Nephron (organoid): ENCODE results near the gene SDF4.
A peak's percentile ranks its signal among the peaks of the same experiment; 100 is the strongest.

Experiments
- H3K27ac Mint-ChIP-seq, 3 experiments: 2 replicates each; pipeline ENCODE4 v1.8.0; 2020; ENCODE audit warnings: mixed read lengths in 3 of 3, mild to moderate bottlenecking in 2 of 3, moderate library complexity in 1 of 3
- H3K27me3 Mint-ChIP-seq: 2 replicates; pipeline ENCODE4 v1.8.0; 2021; ENCODE audit warnings: low read depth, mild to moderate bottlenecking, moderate library complexity, mixed read lengths
- H3K36me3 Mint-ChIP-seq: 2 replicates; pipeline ENCODE4 v1.8.0; 2020; ENCODE audit warnings: low read depth, mixed read lengths
- H3K4me1 Mint-ChIP-seq: 2 replicates; pipeline ENCODE4 v1.8.0; 2020; ENCODE audit warnings: mixed read lengths
- H3K4me3 Mint-ChIP-seq, 3 experiments: 2 replicates each; pipeline ENCODE4 v1.8.0; 2020; ENCODE audit warnings: mild to moderate bottlenecking in 3 of 3, mixed read lengths in 3 of 3, moderate library complexity in 2 of 3
- H3K9me3 Mint-ChIP-seq: 2 replicates; pipeline ENCODE4 v1.8.0; 2020; ENCODE audit warnings: mixed read lengths
- CTCF ChIP-seq, 3 experiments: fragments of 200-600 bp; sonication (generic); IDR thresholded peaks; one replicate each; pipeline ENCODE4 v1.5.0; 2021; ENCODE audit warnings: antibody characterized with exemption in 3 of 3; ENCODE audit not compliant: unreplicated experiment in 3 of 3

Gene SDF4

DNA sequence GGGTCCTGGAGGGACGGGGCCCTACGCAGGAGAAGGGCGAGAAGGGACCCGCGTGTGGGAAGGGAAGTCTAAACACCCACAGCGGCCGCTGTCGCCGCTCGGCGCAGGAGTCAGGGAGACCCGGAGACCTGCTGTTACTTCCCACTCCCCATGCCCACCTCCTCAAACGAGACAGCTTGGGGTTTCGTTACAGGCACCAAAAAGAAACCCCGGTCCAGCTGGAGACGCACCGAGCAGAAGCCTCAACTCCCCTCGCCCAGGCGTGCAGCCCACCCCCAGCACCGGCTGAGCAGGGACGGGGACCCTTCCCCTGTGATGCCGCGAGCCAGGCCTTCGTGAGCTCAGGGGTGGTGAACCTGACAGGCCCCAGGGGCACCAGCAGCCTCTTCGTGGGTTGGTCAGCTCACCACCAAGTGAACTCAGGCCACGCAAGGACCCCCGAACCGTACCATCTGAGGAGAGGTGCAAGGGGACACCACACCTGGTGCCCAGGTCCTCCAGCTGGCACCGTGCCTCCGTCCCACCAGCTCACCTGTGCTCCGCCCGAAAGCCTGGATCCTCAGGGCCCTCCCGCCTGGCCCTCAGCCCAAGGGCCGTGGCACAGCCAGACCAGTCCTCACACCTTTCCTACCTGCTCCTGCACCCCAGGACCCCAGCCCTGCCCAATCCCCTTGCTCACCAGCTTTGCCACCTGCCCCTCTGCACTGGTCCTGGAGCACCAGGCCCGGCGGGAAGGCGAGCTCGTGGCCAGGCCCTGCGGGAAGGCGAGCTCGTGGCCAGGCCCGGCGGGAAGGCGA, 5.0 kb downstream of the SDF4 start:
- no peak overlapping the region for H3K27ac Mint-ChIP-seq
- H3K27me3 Mint-ChIP-seq = no peaks in the 10 kb centered on the region
- no peak overlapping the region for H3K4me3 Mint-ChIP-seq
- no peaks in the 10 kb centered on the region for H3K9me3 Mint-ChIP-seq
- TF ChIP-seq CTCF (IDR thresholded peaks at IDR 0.05; ENCODE audit: unreplicated experiment in 3 of 3) = no peak
- H3K4me1 Mint-ChIP-seq = peaks cover 16% of the 10 kb centered on the region
- peaks cover 29% of the 10 kb centered on the region for H3K36me3 Mint-ChIP-seq

GRCh38 chr1:1225913-1226312, 5.9 kb downstream of the SDF4 start:
- Mint-ChIP-seq H3K4me1 (peaks cover 11% of the 10 kb centered on the region), H3K27ac (no peak overlapping the region), H3K4me3 (peak overlapping the region in 1 of 3 experiments; percentile 26), H3K27me3 (no peaks in the 10 kb centered on the region), H3K9me3 (no peaks in the 10 kb centered on the region), H3K36me3 (peaks cover 32% of the 10 kb centered on the region)
- TF ChIP-seq CTCF (IDR thresholded peaks at IDR 0.05; ENCODE audit: unreplicated experiment in 3 of 3) = no peak

DNA sequence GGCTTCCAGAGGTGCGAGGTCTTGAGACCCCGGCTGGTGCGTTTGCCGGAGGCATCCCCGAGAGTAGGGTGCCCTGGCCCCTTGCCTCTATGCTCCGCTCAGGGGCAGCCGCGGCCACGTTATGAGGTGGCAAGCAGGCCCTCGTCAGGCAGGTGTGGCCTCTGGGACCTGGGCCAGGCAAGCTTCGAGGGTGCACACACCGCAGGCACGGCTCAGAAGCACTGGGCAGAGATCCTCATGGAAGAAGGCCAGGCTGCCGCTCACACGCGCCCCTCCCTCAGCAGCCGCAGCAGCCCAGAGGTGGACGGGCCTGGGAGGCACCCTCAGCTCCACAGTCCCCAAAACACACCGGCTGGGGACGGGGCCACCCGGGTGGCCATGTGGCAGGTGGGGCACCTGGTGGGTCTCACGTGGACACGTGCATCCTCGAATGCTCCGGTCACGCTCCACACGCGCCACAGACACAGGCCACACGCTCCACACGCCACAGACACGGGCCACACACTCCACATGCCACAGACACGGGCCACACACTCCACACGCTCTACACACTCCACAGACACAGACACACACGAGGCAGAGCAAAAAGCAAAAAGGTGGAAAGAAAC, 6.5 kb downstream of the SDF4 start:
- peaks cover 7% of the 10 kb centered on the region for H3K4me1 Mint-ChIP-seq
- H3K4me3 Mint-ChIP-seq = no peak overlapping the region
- no peaks in the 10 kb centered on the region for H3K27me3 Mint-ChIP-seq
- no peaks in the 10 kb centered on the region for H3K9me3 Mint-ChIP-seq
- TF ChIP-seq CTCF (IDR thresholded peaks at IDR 0.05; ENCODE audit: unreplicated experiment in 3 of 3) = no peak
- H3K36me3 Mint-ChIP-seq = peaks cover 37% of the 10 kb centered on the region
- H3K27ac Mint-ChIP-seq = no peak overlapping the region

DNA sequence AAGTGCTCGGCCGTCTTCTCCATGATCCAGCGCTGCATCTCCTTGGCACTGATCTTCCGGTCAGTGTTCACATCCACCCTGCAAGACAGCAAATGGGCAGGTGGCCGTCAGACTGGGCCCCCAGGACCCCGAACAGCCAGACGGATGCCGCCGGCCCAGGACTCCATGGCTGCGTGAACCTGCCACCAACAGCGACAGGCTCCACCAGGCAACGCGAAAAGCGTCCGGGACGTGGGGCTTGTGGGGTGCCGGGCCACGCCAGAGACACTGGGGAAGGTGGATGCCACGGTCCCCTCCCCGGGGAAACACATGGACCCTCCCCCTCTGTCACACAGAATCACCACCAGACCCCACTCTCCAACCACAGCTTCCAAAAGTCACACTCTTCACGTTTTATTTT, 7.9 kb downstream of the SDF4 start:
- H3K4me3 Mint-ChIP-seq = no peak overlapping the region
- TF ChIP-seq CTCF (IDR thresholded peaks at IDR 0.05; ENCODE audit: unreplicated experiment in 3 of 3) = no peak
- H3K4me1 Mint-ChIP-seq = no peaks in the 10 kb centered on the region
- H3K27me3 Mint-ChIP-seq = no peaks in the 10 kb centered on the region
- peaks cover 32% of the 10 kb centered on the region for H3K36me3 Mint-ChIP-seq
- no peaks in the 10 kb centered on the region for H3K9me3 Mint-ChIP-seq
- no peak overlapping the region for H3K27ac Mint-ChIP-seq

DNA sequence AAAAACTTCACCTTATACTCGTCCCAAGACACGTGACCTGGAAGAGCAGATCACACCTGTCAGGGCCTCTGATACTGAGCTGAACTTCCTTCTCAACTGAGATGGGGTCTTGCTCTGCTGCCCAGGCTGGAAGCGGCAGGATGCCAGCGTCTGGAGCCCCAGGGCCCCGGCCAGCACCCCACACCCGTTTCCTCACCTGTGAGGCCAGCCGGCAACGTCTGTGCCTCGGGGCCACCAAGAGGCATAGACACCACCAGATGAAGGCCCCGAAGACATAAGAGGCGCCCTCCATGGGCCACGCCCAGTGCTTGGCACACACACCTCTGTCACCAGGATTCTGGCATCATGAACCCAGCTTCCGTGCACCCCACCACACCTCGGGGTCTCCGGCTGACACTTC, 8.5 kb downstream of the SDF4 start:
- no peaks in the 10 kb centered on the region for H3K4me1 Mint-ChIP-seq
- H3K4me3 Mint-ChIP-seq = no peak overlapping the region
- no peaks in the 10 kb centered on the region for H3K27me3 Mint-ChIP-seq
- H3K27ac Mint-ChIP-seq = no peak overlapping the region
- no peak for TF ChIP-seq CTCF (IDR thresholded peaks at IDR 0.05; ENCODE audit: unreplicated experiment in 3 of 3)
- H3K36me3 Mint-ChIP-seq = peaks cover 33% of the 10 kb centered on the region
- H3K9me3 Mint-ChIP-seq = no peaks in the 10 kb centered on the region
